CD4-positive, CD25-positive, alpha-beta regulatory T cell (primary cell): ENCODE measurements around the gene SNRNP200. TPM values are rescaled to one million over a fixed set of nuclear protein-coding genes. Genes with fewer than 3 reads are reported as not detected.

Experiments
- ATAC-seq, 2 donors: fragments of 150-1000 bp; cut with Tn5 transposase; one replicate each; pipeline ENCODE4 v1.10.0; 2021; ENCODE audit warnings: low read depth in 2 of 2, moderate number of reproducible peaks in 2 of 2, moderate library complexity in 1 of 2
- DNase-seq, 3 donors: peaks; one replicate each; pipeline versions ENCODE4 v3.0.0 to v3.0.0-alpha.2; 2012 to 2022; ENCODE audit warnings: mixed read lengths in 1 of 3
- H3K27ac ChIP-seq: one replicate; pipeline ENCODE4 v1.7.0; 2013; ENCODE audit warnings: mild to moderate bottlenecking, low read length; ENCODE audit not compliant: insufficient read depth, poor library complexity, severe bottlenecking
- H3K27me3 ChIP-seq: one replicate; pipeline ENCODE4 v1.7.0; 2013; ENCODE audit warnings: low read length; ENCODE audit not compliant: control insufficient read depth, insufficient read depth
- H3K36me3 ChIP-seq: one replicate; pipeline ENCODE4 v1.7.0; 2013; ENCODE audit warnings: mild to moderate bottlenecking, low read length, moderate library complexity; ENCODE audit not compliant: control insufficient read depth, insufficient read depth
- H3K4me1 ChIP-seq: 2 replicates; pipeline ENCODE4 v1.7.0; 2013; ENCODE audit warnings: mild to moderate bottlenecking, low read length; ENCODE audit not compliant: insufficient read depth, control insufficient read depth, poor library complexity, severe bottlenecking
- H3K4me3 ChIP-seq: one replicate; pipeline ENCODE4 v1.7.0; 2013; ENCODE audit warnings: low read depth, mild to moderate bottlenecking, low read length, moderate library complexity
- H3K9me3 ChIP-seq, 2 experiments: 1 replicate in 1 of 2; 2 replicates in 1 of 2; pipeline ENCODE4 v1.7.0; 2013; ENCODE audit warnings: low read length in 2 of 2, mild to moderate bottlenecking in 1 of 2, moderate library complexity in 1 of 2; ENCODE audit not compliant: control insufficient read depth in 2 of 2
- H3K27ac Mint-ChIP-seq, 3 donors: one replicate each; pipeline ENCODE4 v1.8.0; 2020 to 2022; ENCODE audit warnings: mild to moderate bottlenecking in 3 of 3, mixed read lengths in 3 of 3, moderate library complexity in 2 of 3
- H3K27me3 Mint-ChIP-seq: one replicate; pipeline ENCODE4 v1.8.0; 2022; ENCODE audit warnings: mild to moderate bottlenecking, mixed read lengths
- H3K36me3 Mint-ChIP-seq: one replicate; pipeline ENCODE4 v1.8.0; 2020; ENCODE audit warnings: mixed read lengths
- H3K4me1 Mint-ChIP-seq, 4 donors: one replicate each; pipeline ENCODE4 v1.8.0; 2020 to 2022; ENCODE audit warnings: mixed read lengths in 4 of 4, mild to moderate bottlenecking in 1 of 4
- H3K4me3 Mint-ChIP-seq, 4 donors: one replicate each; pipeline ENCODE4 v1.8.0; 2020 to 2022; ENCODE audit warnings: mild to moderate bottlenecking in 4 of 4, mixed read lengths in 4 of 4, moderate library complexity in 3 of 4
- H3K9me3 Mint-ChIP-seq, 7 donors: one replicate each; pipeline ENCODE4 v1.8.0; 2020 to 2022; ENCODE audit warnings: mixed read lengths in 7 of 7, mild to moderate bottlenecking in 3 of 7, moderate library complexity in 2 of 7
- polyA plus RNA-seq, 4 donors: library from polyadenylated mRNA; unstranded; fragments of 300-500 nt; fragmentation: Illumina TruSeq; gene quantifications; one replicate each; pipeline ENCODE4 v1.2.3, GENCODE V29; 2021
- total RNA-seq: library from RNA; stranded (reverse); gene quantifications from one replicate; pipeline ENCODE4 v1.2.3, GENCODE V29; 2022

The SNRNP200 gene
- total and polyA plus RNA-seq, 5 donors from 2014 or later, result 67.4 to 295 (median 88.0) TPM

GRCh38 chr2:96316999-96317398 is 11.7 kb upstream of the SNRNP200 start:
- H3K4me1 Mint-ChIP-seq, result peaks cover 9 to 51% (median 27%) of the 10 kb centered on the region in 4 donors
- H3K27me3 Mint-ChIP-seq, result no peaks in the 10 kb centered on the region
- peaks cover 3% of the 10 kb centered on the region for H3K36me3 Mint-ChIP-seq
- Histone ChIP-seq H3K27me3 (no peaks in the 10 kb centered on the region), H3K4me1 (peaks cover 41% of the 10 kb centered on the region), H3K36me3 (no peaks in the 10 kb centered on the region), H3K9me3 (no peaks in the 10 kb centered on the region), H3K4me3 (no peak overlapping the region), H3K27ac (no peak overlapping the region)
- peak overlapping the region in 1 of 3 donors; percentile 78 for H3K27ac Mint-ChIP-seq
- ATAC-seq (no peak), DNase-seq (no peak)
- H3K9me3 Mint-ChIP-seq, result no peaks in the 10 kb centered on the region
- H3K4me3 Mint-ChIP-seq, result peak overlapping the region in 2 of 4 donors; percentile 15 to 68

GRCh38 chr2:96315400-96316071 is 10.2 kb upstream of the SNRNP200 start:
- Histone ChIP-seq H3K36me3 (no peaks in the 10 kb centered on the region), H3K4me1 (peaks cover 28% of the 10 kb centered on the region), H3K9me3 (no peaks in the 10 kb centered on the region), H3K27me3 (no peaks in the 10 kb centered on the region), H3K4me3 (peak overlapping the region; percentile 41), H3K27ac (no peak overlapping the region)
- H3K4me3 Mint-ChIP-seq, result peak overlapping the region; percentile 35 to 72 (median 51)
- H3K4me1 Mint-ChIP-seq, result peaks cover 7 to 38% (median 22%) of the 10 kb centered on the region in 4 donors
- no peaks in the 10 kb centered on the region for H3K9me3 Mint-ChIP-seq
- H3K36me3 Mint-ChIP-seq, result peaks cover 3% of the 10 kb centered on the region
- DNase-seq, result peak in 1 of 3 donors; percentile 44
- ATAC-seq, result peak; percentile 41 to 43
- no peaks in the 10 kb centered on the region for H3K27me3 Mint-ChIP-seq
- H3K27ac Mint-ChIP-seq, result peak overlapping the region; percentile 41 to 88 (median 42)

GRCh38 chr2:96315005-96315399 is 9.7 kb upstream of the SNRNP200 start:
- no peak for DNase-seq
- Mint-ChIP-seq H3K27me3 (no peaks in the 10 kb centered on the region), H3K36me3 (peaks cover 3% of the 10 kb centered on the region), H3K4me3 (peak overlapping the region in 1 of 4 donors; percentile 72), H3K4me1 (peaks cover 7 to 37% (median 22%) of the 10 kb centered on the region in 4 donors), H3K9me3 (no peaks in the 10 kb centered on the region), H3K27ac (peak overlapping the region in 2 of 3 donors; percentile 41 to 88)
- ATAC-seq, result no peak
- peaks cover 26% of the 10 kb centered on the region for H3K4me1 ChIP-seq
- no peaks in the 10 kb centered on the region for H3K36me3 ChIP-seq
- no peak overlapping the region for H3K4me3 ChIP-seq
- no peaks in the 10 kb centered on the region for H3K9me3 ChIP-seq
- no peak overlapping the region for H3K27ac ChIP-seq
- no peaks in the 10 kb centered on the region for H3K27me3 ChIP-seq

GRCh38 chr2:96308248-96308647 is 2.9 kb upstream of the SNRNP200 start:
- H3K4me1 ChIP-seq, result peaks cover 28% of the 10 kb centered on the region
- Mint-ChIP-seq H3K27me3 (no peaks in the 10 kb centered on the region), H3K36me3 (peaks cover 12% of the 10 kb centered on the region), H3K27ac (peak overlapping the region in 1 of 3 donors; percentile 72), H3K4me3 (no peak overlapping the region), H3K4me1 (peaks cover 16 to 44% (median 31%) of the 10 kb centered on the region in 4 donors), H3K9me3 (no peaks in the 10 kb centered on the region)
- H3K4me3 ChIP-seq, result no peak overlapping the region
- no peaks in the 10 kb centered on the region for H3K27me3 ChIP-seq
- DNase-seq (no peak), ATAC-seq (no peak)
- no peaks in the 10 kb centered on the region for H3K9me3 ChIP-seq
- H3K36me3 ChIP-seq, result peaks cover 7% of the 10 kb centered on the region
- H3K27ac ChIP-seq, result no peak overlapping the region

- Mint-ChIP-seq H3K9me3 (no peaks in the 10 kb centered on the region), H3K4me1 (peaks cover 28 to 57% (median 46%) of the 10 kb centered on the region in 4 donors), H3K27me3 (no peaks in the 10 kb centered on the region), H3K36me3 (peaks cover 31% of the 10 kb centered on the region), H3K4me3 (peak overlapping the region; percentile 96 to 100 (median 98)), H3K27ac (peak overlapping the region; percentile 99 to 100 (median 99))
- Histone ChIP-seq H3K4me1 (peaks cover 45% of the 10 kb centered on the region), H3K27ac (peak overlapping the region; percentile 97), H3K36me3 (peaks cover 26% of the 10 kb centered on the region), H3K4me3 (peak overlapping the region; percentile 90), H3K27me3 (no peaks in the 10 kb centered on the region), H3K9me3 (no peaks in the 10 kb centered on the region)
- ATAC-seq (no peak), DNase-seq (no peak)
These were observed 1.0 kb upstream of the SNRNP200 start for GRCh38 chr2:96306370-96306769.

- peaks cover 30% of the 10 kb centered on the region for H3K36me3 ChIP-seq
- H3K4me3 ChIP-seq, result peak overlapping the region; percentile 90
- Mint-ChIP-seq H3K36me3 (peaks cover 35% of the 10 kb centered on the region), H3K4me1 (peaks cover 32 to 62% (median 49%) of the 10 kb centered on the region in 4 donors), H3K4me3 (peak overlapping the region; percentile 96 to 100 (median 98)), H3K27ac (peak overlapping the region; percentile 99 to 100 (median 99)), H3K27me3 (no peaks in the 10 kb centered on the region), H3K9me3 (no peaks in the 10 kb centered on the region)
- no peaks in the 10 kb centered on the region for H3K9me3 ChIP-seq
- no peaks in the 10 kb centered on the region for H3K27me3 ChIP-seq
- H3K27ac ChIP-seq, result peak overlapping the region; percentile 97
- no peak for ATAC-seq
- no peak for DNase-seq
- peaks cover 45% of the 10 kb centered on the region for H3K4me1 ChIP-seq
These were observed 598 bp upstream of the SNRNP200 start for GRCh38 chr2:96305979-96306308.

GRCh38 chr2:96304606-96305005 is 740 bp downstream of the SNRNP200 start:
- no peaks in the 10 kb centered on the region for H3K9me3 ChIP-seq

DNA sequence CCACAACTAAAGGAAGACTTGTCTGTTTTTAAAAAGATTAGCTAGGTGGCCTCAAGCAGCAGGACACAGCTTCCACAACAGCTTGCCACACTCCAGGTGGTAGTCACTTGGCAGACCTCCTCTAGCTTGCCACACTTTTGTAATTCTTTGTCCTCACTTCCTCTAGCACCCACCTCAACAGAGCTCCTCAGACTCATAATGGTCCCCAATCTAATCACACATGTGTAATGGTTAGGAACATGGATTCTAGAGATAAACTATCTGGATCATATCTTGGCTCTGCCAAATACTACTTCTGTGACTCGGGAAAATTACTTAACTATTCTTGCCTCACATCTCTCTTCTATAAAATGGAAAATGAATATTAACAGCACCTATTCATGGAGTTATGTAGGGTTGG is 3.5 kb downstream of the SNRNP200 start:
- Histone ChIP-seq H3K27ac (no peak overlapping the region), H3K4me1 (peaks cover 49% of the 10 kb centered on the region), H3K36me3 (peaks cover 70% of the 10 kb centered on the region), H3K9me3 (no peaks in the 10 kb centered on the region), H3K27me3 (no peaks in the 10 kb centered on the region), H3K4me3 (peak overlapping the region; percentile 27)
- no peaks in the 10 kb centered on the region for H3K27me3 Mint-ChIP-seq
- no peak for ATAC-seq
- H3K9me3 Mint-ChIP-seq, result no peaks in the 10 kb centered on the region
- H3K27ac Mint-ChIP-seq, result peak overlapping the region in 2 of 3 donors; percentile 62 to 84
- H3K4me1 Mint-ChIP-seq, result peaks cover 28 to 73% (median 56%) of the 10 kb centered on the region in 4 donors
- H3K36me3 Mint-ChIP-seq, result peaks cover 64% of the 10 kb centered on the region
- H3K4me3 Mint-ChIP-seq, result peak overlapping the region in 2 of 4 donors; percentile 2 to 100
- DNase-seq, result no peak

More at GRCh38 chr2:96304606-96305005, 740 bp downstream of the SNRNP200 start:
- H3K27ac ChIP-seq, result peak overlapping the region; percentile 97
- Mint-ChIP-seq H3K4me1 (peaks cover 31 to 65% (median 50%) of the 10 kb centered on the region in 4 donors), H3K9me3 (no peaks in the 10 kb centered on the region), H3K27me3 (no peaks in the 10 kb centered on the region), H3K4me3 (peak overlapping the region; percentile 96 to 100 (median 98)), H3K27ac (peak overlapping the region; percentile 99 to 100 (median 99)), H3K36me3 (peaks cover 38% of the 10 kb centered on the region)
- peaks cover 42% of the 10 kb centered on the region for H3K36me3 ChIP-seq
- H3K4me1 ChIP-seq, result peaks cover 49% of the 10 kb centered on the region
- ATAC-seq, result no peak
- H3K27me3 ChIP-seq, result no peaks in the 10 kb centered on the region
- no peak for DNase-seq
- H3K4me3 ChIP-seq, result peak overlapping the region; percentile 94
